Trophoblast cell (in vitro differentiated cells and primary cell): Measurements from ENCODE around the gene TSPAN3.

ENCODE experiments used
- DNase-seq, 2 donors: peaks; one replicate each; pipeline ENCODE4 v3.0.0-alpha.2; 2016
- H2AFZ ChIP-seq: 2 replicates; pipeline ENCODE4 v1.6.1; 2013; ENCODE audit warnings: low read length, moderate library complexity, mild to moderate bottlenecking; ENCODE audit not compliant: insufficient read depth, poor library complexity
- H2AK5ac ChIP-seq: 2 replicates; pipeline ENCODE4 v1.6.1; 2013; ENCODE audit warnings: mild to moderate bottlenecking, low read length
- H2BK120ac ChIP-seq: 2 replicates; pipeline ENCODE4 v1.6.1; 2013; ENCODE audit warnings: low read length, mild to moderate bottlenecking, moderate library complexity; ENCODE audit not compliant: insufficient read depth, poor library complexity
- H2BK12ac ChIP-seq: 2 replicates; pipeline ENCODE4 v1.6.1; 2013; ENCODE audit warnings: mild to moderate bottlenecking, low read length, moderate library complexity
- H2BK5ac ChIP-seq: 2 replicates; pipeline ENCODE4 v1.6.1; 2013; ENCODE audit warnings: low read length, low read depth, moderate library complexity, mild to moderate bottlenecking; ENCODE audit not compliant: poor library complexity
- H3K14ac ChIP-seq: 2 replicates; pipeline ENCODE4 v1.6.1; 2013; ENCODE audit warnings: mild to moderate bottlenecking, low read length
- H3K18ac ChIP-seq: 2 replicates; pipeline ENCODE4 v1.6.1; 2013; ENCODE audit warnings: mild to moderate bottlenecking, low read length
- H3K23ac ChIP-seq: 2 replicates; pipeline ENCODE4 v1.6.1; 2013; ENCODE audit warnings: low read length
- H3K27ac ChIP-seq: 2 replicates; pipeline ENCODE4 v1.5.1; 2013; ENCODE audit warnings: low read depth, mild to moderate bottlenecking, inconsistent platforms, low read length, moderate library complexity
- H3K27me3 ChIP-seq: 2 replicates; pipeline ENCODE4 v1.6.1; 2013; ENCODE audit warnings: inconsistent platforms, mild to moderate bottlenecking, low read length, moderate library complexity; ENCODE audit not compliant: insufficient read depth
- H3K36me3 ChIP-seq, 2 experiments: 1 replicate in 1 of 2; 2 replicates in 1 of 2; pipeline ENCODE4 v1.6.1; 2013; ENCODE audit warnings: low read length in 2 of 2, mild to moderate bottlenecking in 2 of 2, moderate library complexity in 1 of 2; ENCODE audit not compliant: insufficient read depth in 2 of 2, control insufficient read depth in 1 of 2
- H3K4ac ChIP-seq: 2 replicates; pipeline ENCODE4 v1.6.1; 2013; ENCODE audit warnings: low read depth, mild to moderate bottlenecking, low read length, moderate library complexity
- H3K4me1 ChIP-seq, 2 experiments: 1 replicate in 1 of 2; 2 replicates in 1 of 2; pipeline ENCODE4 v1.6.1; 2013; ENCODE audit warnings: low read length in 2 of 2, mild to moderate bottlenecking in 2 of 2, moderate library complexity in 1 of 2; ENCODE audit not compliant: insufficient read depth in 2 of 2, control insufficient read depth in 1 of 2
- H3K4me2 ChIP-seq: 2 replicates; pipeline ENCODE4 v1.6.1; 2013; ENCODE audit warnings: inconsistent platforms, mild to moderate bottlenecking, low read length, moderate library complexity
- H3K4me3 ChIP-seq: 2 replicates; pipeline ENCODE4 v1.5.1; 2013; ENCODE audit warnings: mild to moderate bottlenecking, low read depth, low read length, inconsistent platforms
- H3K79me1 ChIP-seq: one replicate; pipeline ENCODE4 v1.6.1; 2013; ENCODE audit warnings: low read length
- H3K79me2 ChIP-seq: 2 replicates; pipeline ENCODE4 v1.6.1; 2013; ENCODE audit warnings: low read length, mild to moderate bottlenecking; ENCODE audit not compliant: control insufficient read depth, insufficient read depth, poor library complexity
- H3K9ac ChIP-seq: 2 replicates; pipeline ENCODE4 v1.6.1; 2013; ENCODE audit warnings: mild to moderate bottlenecking, low read length
- H3K9me3 ChIP-seq: 2 replicates; pipeline ENCODE4 v1.6.1; 2013; ENCODE audit warnings: low read depth, mild to moderate bottlenecking, control low read depth, inconsistent platforms, low read length; ENCODE audit not compliant: insufficient read depth
- H4K12ac ChIP-seq: 2 replicates; pipeline ENCODE4 v1.6.1; 2013; ENCODE audit warnings: low read depth, mild to moderate bottlenecking, low read length, moderate library complexity
- H4K8ac ChIP-seq: 2 replicates; pipeline ENCODE4 v1.6.1; 2013; ENCODE audit warnings: low read depth, mild to moderate bottlenecking, low read length, moderate library complexity
- H4K91ac ChIP-seq: one replicate; pipeline ENCODE4 v1.6.1; 2013; ENCODE audit warnings: low read depth, mild to moderate bottlenecking, low read length, moderate library complexity
- WGBS: extraction: QIAGEN DNeasy Blood & Tissue Kit; methylation state at CpG from one replicate; pipeline ENCODE4 v1.1.7; 2013; ENCODE audit warnings: missing lambda C conversion rate; ENCODE audit not compliant: insufficient read length, insufficient coverage; ENCODE audit errors: extremely low coverage; 5-methylcytosine and 5-hydroxymethylcytosine counted together

The TSPAN3 gene

DNA sequence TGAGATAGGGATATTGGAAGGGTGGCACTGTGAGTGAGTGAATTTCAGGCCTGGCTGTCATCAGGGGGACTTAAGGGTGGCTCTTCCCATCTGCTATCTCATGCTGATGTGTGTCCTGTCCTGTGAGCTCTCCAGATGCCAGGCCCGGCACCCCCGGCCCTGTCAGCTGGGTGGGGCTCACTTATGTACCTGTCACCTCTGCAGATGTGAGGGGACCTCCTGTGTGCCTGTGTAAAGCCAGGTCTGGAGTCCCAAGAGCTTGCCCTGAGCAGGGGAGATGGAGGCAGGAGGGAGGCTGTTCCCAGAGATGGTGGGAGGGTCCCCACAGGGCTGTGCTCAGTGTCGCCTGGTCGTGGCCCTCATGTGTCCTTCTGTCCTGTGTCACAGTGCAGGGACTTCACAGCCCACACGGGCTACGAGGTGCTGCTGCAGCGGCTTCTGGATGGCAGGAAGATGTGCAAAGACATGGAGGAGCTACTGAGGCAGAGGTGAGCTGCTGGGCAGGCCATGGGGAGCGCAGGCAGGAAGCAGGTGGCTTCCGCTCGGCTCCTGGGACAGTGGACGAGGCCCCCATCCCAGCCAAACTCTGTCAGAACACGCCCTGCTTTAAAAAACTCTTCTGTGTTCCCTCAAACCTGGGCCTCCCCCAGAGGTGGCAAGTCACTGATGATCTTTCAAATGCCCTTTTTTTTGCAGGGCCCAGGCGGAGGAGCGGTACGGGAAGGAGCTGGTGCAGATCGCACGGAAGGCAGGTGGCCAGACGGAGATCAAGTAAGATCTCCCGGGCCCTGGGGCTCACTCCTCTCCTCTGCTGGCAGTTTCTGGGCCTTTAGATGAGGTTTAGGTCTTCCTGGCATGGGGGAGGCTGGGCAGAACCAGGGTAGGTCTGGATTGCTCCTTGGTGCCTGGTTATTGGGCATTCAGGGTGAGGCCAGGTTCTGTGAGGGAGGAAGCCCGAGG, 52.9 kb downstream of the TSPAN3 start:
- H3K4me2 ChIP-seq: no peak overlapping the region
- peaks cover 1% of the 10 kb centered on the region for H3K9me3 ChIP-seq
- no peak overlapping the region for H3K27ac ChIP-seq
- H3K36me3 ChIP-seq: no peaks in the 10 kb centered on the region
- H3K4me3 ChIP-seq: no peak overlapping the region
- H2AK5ac ChIP-seq: no peak overlapping the region
- no peak overlapping the region for H2BK5ac ChIP-seq
- no peak overlapping the region for H3K23ac ChIP-seq
- no peak overlapping the region for H3K4ac ChIP-seq
- DNase-seq: no peak
- H3K79me2 ChIP-seq: no peaks in the 10 kb centered on the region
- H4K12ac ChIP-seq: no peak overlapping the region
- no peaks in the 10 kb centered on the region for H3K27me3 ChIP-seq
- H3K14ac ChIP-seq: no peak overlapping the region
- no peaks in the 10 kb centered on the region for H3K79me1 ChIP-seq
- no peak overlapping the region for H3K18ac ChIP-seq
- H2AFZ ChIP-seq: no peak overlapping the region
- no CpG with 5 or more reads among the region's 20 CpGs for WGBS
- no peak overlapping the region for H2BK12ac ChIP-seq
- no peak overlapping the region for H2BK120ac ChIP-seq
- no peak overlapping the region for H4K91ac ChIP-seq
- H3K4me1 ChIP-seq: peaks cover 3 to 6% of the 10 kb centered on the region in 2 experiments
- no peak overlapping the region for H3K9ac ChIP-seq
- no peak overlapping the region for H4K8ac ChIP-seq

DNA sequence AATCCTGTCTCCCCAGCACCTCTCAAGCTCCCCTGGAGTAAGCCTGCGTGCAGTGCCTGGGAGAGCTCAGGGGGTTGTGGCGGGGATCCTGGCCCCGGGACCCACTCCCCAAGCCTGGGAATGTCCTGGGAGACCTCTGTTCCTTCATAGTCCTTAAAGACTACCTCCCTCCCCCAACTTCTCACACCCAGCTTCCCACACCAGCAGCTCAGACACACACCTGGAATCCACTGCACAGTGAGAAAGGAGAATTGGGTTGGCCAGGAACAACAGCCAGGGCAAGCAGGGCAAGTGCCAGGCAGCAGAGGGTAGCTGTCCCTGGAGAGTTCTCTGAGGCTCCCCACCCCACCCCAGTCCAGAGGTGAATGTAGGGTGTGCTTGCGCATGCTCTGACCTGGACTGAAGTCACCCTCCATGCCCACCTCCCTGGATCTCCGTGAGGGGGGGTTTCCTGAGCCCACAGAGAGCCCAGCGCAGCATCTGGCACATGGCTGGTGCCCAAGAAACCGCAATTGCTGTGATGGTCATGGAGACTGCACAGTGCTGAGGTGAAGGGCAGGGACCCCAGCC, 53.7 kb downstream of the TSPAN3 start:
- H3K18ac ChIP-seq: no peak overlapping the region
- no peak overlapping the region for H2AFZ ChIP-seq
- H3K4me1 ChIP-seq: peaks cover 3 to 6% of the 10 kb centered on the region in 2 experiments
- no peak overlapping the region for H3K4me3 ChIP-seq
- H2BK12ac ChIP-seq: no peak overlapping the region
- no peak overlapping the region for H2AK5ac ChIP-seq
- H3K36me3 ChIP-seq: no peaks in the 10 kb centered on the region
- H3K27ac ChIP-seq: no peak overlapping the region
- no peak overlapping the region for H3K4me2 ChIP-seq
- peaks cover 1% of the 10 kb centered on the region for H3K9me3 ChIP-seq
- H3K23ac ChIP-seq: no peak overlapping the region
- H4K8ac ChIP-seq: no peak overlapping the region
- H3K4ac ChIP-seq: no peak overlapping the region
- no peak overlapping the region for H4K12ac ChIP-seq
- H2BK5ac ChIP-seq: no peak overlapping the region
- no peak overlapping the region for H3K14ac ChIP-seq
- no CpG with 5 or more reads among the region's 7 CpGs for WGBS
- no peak overlapping the region for H3K9ac ChIP-seq
- H3K27me3 ChIP-seq: no peaks in the 10 kb centered on the region
- no peak overlapping the region for H2BK120ac ChIP-seq
- no peak overlapping the region for H4K91ac ChIP-seq
- no peak for DNase-seq
- no peaks in the 10 kb centered on the region for H3K79me1 ChIP-seq
- H3K79me2 ChIP-seq: no peaks in the 10 kb centered on the region

DNA sequence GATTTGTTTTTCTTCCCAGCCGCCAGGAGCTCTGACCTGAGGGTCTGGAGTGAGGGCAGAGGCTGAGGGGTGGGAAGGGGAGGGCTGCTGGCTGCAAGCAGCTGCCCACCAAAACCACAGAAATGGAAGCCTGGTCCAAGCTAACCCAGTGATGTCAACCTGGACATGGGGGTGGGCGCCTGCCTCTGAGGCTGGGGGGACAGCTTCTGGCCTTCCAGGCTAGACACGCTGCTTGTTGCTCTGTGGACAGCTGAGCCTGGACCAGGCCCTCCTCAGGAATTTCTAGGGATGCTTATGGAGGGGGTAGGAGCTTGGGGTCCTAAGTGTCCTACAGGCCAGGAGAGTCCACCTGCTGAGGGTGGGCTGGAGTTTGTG, 54.6 kb downstream of the TSPAN3 start:
- Histone ChIP-seq H3K27me3 (no peaks in the 10 kb centered on the region), H3K4me2 (no peak overlapping the region), H4K91ac (no peak overlapping the region), H3K79me1 (no peaks in the 10 kb centered on the region), H3K4me1 (peaks cover 0 to 3% of the 10 kb centered on the region in 2 experiments), H3K4me3 (no peak overlapping the region), H2BK120ac (no peak overlapping the region), H2AK5ac (no peak overlapping the region), H3K4ac (no peak overlapping the region), H4K12ac (no peak overlapping the region), H3K27ac (no peak overlapping the region), H3K14ac (no peak overlapping the region), H3K23ac (no peak overlapping the region), H3K79me2 (no peaks in the 10 kb centered on the region), H3K9ac (no peak overlapping the region), H2BK5ac (no peak overlapping the region), H2BK12ac (no peak overlapping the region), H3K36me3 (no peaks in the 10 kb centered on the region), H3K18ac (no peak overlapping the region), H3K9me3 (peaks cover 1% of the 10 kb centered on the region), H4K8ac (no peak overlapping the region), H2AFZ (no peak overlapping the region)
- DNase-seq: no peak
- no CpG with 5 or more reads among the region's 3 CpGs for WGBS

DNA sequence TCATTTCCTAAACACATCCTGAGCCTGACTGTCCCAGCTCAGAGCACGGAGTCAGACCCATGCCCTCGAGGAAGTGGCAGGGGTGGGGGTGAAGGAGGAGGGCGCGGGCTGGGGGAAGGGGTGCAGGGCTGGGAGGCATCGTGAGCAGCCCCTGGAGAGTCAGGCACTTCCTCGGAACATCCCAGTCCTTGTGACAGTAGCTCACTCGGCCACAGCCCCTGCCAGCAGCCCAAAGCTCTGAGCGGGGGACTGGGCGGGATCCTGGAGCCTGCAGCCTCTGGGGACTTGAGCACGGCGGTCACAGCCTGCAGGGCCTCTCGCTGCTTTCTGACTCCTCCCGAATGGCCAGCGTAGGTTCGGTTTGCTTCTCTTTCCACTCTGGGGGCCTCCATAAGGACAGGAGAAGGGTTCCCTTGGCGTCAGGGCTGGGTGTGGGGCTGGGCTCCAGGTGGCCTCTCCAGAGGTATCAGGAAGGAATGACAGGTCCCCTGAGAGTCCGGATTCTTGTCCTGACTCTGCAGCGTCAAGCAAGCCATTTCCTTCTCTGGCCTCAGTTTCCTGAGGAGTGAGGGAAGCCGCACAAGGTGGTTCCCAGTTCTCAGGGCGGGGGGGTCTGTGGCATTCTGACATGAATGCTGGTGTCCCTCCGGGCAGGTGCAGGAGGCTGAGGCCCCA, 55.1 kb downstream of the TSPAN3 start:
- H2AFZ ChIP-seq: no peak overlapping the region
- H3K14ac ChIP-seq: no peak overlapping the region
- H4K8ac ChIP-seq: no peak overlapping the region
- H2BK120ac ChIP-seq: no peak overlapping the region
- WGBS: no CpG with 5 or more reads among the region's 21 CpGs
- no peak overlapping the region for H2BK5ac ChIP-seq
- no peak overlapping the region for H2BK12ac ChIP-seq
- H3K36me3 ChIP-seq: no peaks in the 10 kb centered on the region
- H3K9ac ChIP-seq: no peak overlapping the region
- no peaks in the 10 kb centered on the region for H3K79me1 ChIP-seq
- no peak overlapping the region for H3K27ac ChIP-seq
- H3K4me1 ChIP-seq: peaks cover 0 to under 1% of the 10 kb centered on the region in 2 experiments
- H3K27me3 ChIP-seq: no peaks in the 10 kb centered on the region
- no peak overlapping the region for H3K4ac ChIP-seq
- no peak for DNase-seq
- H3K9me3 ChIP-seq: peaks cover 1% of the 10 kb centered on the region
- no peak overlapping the region for H4K12ac ChIP-seq
- no peak overlapping the region for H4K91ac ChIP-seq
- no peak overlapping the region for H3K4me2 ChIP-seq
- no peaks in the 10 kb centered on the region for H3K79me2 ChIP-seq
- no peak overlapping the region for H3K4me3 ChIP-seq
- H2AK5ac ChIP-seq: no peak overlapping the region
- no peak overlapping the region for H3K18ac ChIP-seq
- H3K23ac ChIP-seq: no peak overlapping the region
